HG02642 (cell line): Measurements from ENCODE around the gene AHRR.

ENCODE experiments used
- ATAC-seq: cut with Tn5 transposase; IDR thresholded peaks from one replicate; pipeline ENCODE4 v1.9.1; 2021; ENCODE audit warnings: mild to moderate bottlenecking; ENCODE audit not compliant: unreplicated experiment, poor library complexity

Gene AHRR

DNA sequence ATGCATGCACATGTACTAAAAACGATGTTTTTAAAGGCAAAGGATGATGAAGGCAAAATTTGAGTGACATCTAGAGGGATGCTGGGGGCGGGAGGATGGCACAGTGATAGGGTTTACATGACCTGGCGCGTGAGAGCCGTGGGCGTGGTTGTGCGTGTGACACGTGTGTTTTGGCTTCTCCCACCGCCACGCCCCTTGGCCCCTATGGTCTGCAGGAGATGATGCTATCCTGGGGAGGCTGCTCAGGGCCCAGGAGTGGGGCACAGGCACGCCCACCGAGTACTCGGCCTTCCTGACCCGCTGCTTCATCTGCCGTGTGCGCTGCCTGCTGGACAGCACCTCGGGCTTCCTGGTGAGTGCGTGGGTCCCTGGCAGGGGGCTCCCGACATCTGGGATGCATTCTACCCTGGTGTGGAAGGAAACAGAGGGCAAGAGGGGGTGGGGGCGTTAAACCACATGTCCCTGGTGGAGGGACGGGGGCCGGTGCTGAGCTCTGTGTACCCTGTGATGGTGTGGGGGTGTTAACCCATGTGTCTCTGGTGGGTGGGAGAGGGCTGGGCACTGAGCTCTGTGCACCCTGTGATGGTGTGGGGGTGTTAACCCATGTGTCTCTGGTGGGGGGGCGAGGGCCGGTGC, 102.2 kb downstream of the AHRR start:
- ATAC-seq = no peak

DNA sequence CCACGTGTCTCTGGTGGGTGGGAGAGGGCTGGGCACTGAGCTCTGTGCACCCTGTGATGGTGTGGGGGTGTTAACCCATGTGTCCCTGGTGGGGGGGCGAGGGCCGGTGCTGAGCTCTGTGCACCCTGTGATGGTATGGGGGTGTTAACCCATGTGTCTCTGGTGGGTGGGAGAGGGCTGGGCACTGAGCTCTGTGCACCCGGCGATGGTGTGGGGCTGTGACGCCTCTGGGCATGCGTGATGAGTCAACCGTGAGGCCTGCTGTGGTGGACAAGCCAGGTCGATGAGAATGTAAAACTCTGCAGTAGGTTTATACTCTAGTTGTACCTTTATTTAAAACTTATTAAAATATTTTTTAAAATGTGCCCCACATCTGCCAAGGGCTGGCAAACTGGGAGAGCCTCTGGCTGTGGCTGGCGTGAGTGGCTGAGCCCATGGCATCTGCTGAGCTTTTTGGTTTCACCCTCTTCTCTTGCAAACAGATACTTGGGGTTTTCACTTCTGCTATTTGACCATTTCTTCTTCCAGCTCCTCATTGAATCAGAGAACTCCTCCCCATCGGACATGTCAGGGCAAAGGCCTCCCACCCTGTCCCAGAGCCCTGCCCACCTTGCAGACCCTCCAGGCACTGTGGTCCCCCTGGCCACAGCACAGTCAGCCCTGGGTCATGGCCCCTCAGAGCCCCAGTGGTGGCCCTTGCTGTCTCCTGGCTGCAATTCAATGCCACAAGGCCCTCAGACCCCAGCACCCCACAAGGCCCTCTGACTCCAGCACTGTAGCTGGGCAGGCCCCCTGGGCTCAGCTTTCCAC, 103.0 kb downstream of the AHRR start:
- peak; percentile 88 for ATAC-seq

DNA sequence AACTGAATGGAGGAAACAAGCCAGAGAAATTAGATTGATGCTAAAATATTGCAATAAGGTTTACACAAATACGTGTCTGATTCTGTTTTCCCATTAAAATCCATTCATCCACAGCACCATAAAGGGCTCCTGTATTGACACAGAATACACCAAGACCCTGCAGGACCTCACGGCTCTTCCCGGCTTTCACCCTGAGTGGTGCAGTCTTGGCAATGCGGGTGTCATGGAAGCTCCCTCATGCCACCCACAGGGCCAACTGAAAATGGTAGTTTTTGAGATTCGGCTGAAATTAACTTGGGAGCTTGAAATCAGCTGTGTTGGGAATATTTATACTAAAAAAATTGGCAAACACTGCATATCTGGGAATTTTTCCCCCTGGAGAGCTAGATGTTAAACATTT, 104.2 kb downstream of the AHRR start:
- no peak for ATAC-seq

DNA sequence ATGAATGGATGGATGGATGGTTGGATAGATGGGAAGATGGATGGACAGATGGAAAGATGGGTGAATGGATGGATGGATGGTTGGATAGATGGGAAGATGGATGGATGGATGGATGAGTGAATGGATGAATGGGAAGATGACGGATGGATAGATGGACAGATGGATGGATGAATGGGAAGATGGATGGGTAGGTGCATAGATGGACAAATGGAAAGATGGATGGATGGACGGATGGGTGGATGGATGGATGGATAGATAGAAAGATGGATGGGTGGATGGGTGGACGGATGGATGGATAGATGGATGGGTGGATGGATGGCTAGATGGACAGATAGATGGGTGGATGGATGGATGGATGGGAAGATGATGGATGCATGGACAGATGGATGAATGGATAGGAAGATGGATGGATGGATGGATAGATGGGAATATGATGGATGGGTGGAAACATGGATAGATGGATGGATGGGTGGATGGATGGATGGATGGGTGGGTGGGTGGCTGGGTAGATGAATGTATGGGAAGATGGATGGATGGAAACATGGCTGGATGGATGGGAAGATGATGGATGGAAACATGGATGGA, 105.0 kb downstream of the AHRR start:
- no peak for ATAC-seq

DNA sequence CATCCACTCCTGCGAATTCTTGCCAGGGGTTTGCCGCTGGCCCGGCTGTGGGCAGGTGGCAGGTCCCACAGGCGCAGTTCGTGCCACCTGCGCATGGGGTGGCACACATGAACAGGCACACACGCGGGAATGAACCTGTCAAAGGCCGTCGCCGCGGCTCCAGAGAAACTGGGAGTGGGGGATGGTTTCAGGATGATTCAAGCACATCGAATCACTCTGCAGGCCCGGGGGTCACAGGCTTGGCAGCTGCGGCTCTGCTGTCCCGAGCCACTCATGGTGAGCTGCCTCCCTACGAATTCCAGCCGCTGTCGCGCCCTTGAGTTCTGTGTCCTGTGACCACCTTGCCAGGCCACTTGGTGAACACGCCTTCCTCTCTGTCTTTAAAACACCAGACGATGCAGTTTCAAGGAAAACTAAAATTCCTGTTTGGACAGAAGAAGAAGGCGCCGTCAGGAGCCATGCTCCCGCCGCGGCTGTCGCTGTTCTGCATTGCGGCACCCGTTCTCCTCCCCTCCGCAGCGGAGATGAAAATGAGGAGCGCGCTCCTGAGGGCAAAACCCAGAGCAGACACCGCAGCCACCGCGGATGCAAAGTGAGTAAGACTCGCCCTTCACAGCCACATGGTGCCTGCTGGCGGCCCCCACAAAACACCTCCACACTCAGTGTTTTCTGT, 106.0 kb downstream of the AHRR start:
- no peak for ATAC-seq

DNA sequence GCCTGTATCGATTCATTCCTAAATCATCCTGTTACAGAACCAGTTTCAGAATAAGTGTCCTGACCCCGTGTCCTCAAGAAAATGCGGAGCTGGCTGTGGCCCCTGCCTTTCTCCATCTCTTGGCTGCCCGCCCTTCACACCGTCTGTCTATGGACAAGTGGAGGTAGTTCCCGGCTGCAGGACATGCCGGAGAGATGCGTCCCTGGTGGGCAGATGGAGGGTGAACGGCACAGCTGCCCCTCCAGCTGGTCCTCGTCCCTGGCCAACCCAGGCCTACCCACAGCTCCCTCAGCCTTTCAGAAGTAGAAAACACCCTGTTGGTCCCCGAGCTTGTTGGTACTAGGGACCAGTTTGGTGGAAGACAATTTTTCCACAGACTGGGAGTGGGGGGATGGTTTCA, 106.7 kb downstream of the AHRR start:
- ATAC-seq = no peak

DNA sequence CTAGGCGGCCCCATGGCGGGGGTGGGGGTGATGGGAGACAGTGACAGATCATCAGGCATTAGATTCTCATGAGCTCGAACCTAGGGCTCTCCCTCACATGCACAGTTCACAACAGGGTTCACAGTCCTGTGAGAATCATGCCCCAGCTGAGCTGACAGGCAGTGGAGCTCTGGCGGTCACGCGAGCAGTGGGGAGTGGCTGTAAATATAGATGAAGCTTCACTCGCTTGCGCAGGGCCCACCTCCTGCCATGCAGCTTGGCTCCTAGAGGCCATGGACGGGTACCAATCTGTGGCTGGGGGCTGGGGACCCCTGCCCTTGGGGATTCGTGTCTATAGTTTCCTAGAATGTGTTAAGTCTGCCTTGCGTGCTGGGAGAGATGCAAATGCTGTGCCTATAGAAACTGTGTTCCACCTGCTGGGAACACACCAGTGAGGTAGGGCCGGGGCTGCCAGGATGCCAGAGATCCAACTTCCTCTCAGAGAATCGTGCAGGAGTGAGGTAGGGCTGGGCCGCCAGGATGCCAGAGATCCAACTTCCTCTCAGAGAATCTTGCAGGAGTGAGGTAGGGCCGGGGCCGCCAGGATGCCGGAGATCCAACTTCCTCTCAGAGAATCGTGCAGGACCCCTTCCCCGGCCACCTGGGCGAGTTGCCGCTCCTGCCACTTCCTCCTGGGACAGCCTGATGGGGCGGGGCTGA, 107.4 kb downstream of the AHRR start:
- ATAC-seq = no peak

DNA sequence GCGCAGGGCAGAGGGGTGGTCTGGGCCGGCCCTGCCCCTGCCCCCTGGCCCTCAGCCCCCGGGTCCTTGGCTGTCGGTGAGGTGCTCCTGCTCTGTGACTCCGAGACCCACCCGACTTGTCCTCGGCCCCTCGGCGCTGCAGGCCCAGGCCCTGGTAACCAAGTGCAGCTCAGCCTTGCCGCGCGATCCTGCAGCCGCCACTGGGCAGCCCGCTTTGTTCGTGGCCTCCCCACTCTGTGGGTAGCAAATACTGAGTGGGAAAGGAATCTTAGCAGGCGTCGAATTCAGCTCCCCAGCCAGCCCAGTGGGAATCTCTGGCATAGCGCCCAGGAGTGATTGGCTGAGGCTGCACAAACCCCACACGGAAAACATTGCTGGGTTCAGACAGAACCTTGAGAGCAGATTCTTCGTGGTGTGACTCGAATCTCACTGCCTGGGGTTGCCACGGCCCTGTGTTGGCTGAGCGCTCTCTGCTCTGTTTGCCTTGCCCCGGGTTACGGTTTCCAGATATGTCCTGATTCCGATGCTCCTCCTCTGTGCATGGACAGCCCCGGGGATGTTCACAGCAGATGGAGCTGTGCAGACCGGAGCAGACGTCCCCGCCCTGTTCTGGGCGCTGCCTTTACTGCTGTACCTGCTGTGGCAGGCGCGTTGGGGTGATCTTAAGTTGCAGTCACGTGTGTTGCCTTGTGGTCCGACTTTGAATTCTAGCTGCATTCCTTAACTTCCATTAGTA, 108.1 kb downstream of the AHRR start:
- no peak for ATAC-seq

DNA sequence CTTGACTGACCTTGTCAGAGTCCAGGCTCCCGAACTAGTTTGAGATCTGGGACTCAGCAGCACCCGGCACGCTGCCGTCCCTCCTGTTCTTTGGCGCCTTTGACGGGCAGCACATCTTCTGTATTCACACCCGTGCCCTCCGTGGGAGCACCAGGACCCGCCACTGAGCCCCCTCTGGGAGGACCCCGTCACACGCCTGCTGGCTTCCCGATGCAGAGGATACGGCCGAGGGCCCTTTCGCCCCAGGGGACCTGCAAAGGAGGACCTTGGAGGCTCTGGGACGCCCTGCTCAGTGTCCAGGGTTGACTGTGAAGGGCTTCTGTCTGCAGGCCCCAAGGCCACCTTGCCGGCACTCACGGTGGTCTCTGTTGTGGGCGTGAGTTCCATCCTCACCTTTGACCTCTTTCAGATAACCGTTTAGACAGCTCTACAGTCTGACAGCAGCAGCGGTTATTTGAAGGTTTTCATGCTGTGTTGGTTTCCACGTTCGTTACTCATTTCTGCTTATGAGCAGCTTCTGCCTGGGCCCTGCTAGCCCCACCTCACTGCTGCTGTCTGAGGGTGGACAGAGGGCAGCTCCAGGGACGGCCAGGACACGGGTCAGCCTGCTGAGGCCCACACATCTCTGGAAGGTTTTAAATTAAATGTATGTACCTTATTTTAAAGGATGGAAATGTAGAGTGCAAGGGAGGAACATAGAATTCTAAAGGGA, 108.9 kb downstream of the AHRR start:
- ATAC-seq = no peak

DNA sequence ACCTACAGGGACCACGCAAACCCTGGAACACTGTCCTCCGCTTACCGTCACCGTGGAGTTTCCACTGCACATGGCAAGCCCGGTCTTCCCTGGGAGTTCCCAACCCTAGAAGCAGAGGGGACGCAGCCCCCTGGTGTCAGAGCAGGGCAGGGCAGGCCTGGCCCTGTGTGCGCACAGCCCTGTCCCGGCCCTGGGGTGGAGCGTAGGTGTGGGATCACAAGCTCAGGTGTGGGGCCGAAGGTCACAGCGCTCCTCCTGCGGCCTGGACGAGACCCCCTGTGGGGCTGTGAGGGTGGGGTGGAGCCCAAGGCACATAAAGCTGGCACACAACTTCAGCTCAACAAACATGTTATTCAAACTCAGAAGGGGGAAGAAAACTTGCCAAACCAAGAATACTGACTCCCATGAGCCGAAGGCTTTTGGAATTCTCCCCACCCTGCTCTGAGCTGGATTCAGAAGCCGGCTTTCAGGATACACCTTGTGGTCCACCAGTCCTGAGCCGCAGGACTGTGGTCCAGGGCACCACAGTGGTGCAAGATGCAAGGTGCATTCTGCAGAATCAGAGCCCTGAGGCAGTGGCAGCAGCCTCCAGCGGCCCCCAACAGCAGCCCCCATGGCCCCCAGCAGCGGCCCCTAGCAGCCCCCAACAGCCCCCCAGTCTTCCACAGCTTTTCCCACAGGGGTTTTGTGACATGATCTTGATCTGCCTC, 109.6 kb downstream of the AHRR start:
- ATAC-seq = peak; percentile 67

DNA sequence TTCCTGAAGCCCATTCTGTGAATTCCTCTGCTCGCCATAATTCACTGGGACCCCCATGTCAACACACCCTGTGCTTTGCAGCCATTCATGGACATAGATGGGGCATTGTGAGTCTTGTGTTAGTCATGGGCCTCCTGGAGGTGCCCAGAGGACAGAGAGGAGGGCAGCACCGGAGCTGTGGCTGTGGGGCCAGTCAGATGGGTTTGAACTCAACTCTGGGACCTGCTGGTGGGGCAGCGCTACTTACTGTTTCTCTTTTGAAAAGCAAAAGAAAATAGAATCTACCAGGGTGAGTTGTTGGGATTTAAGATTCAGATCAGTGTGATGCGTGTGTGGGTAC, 110.2 kb downstream of the AHRR start:
- no peak for ATAC-seq

DNA sequence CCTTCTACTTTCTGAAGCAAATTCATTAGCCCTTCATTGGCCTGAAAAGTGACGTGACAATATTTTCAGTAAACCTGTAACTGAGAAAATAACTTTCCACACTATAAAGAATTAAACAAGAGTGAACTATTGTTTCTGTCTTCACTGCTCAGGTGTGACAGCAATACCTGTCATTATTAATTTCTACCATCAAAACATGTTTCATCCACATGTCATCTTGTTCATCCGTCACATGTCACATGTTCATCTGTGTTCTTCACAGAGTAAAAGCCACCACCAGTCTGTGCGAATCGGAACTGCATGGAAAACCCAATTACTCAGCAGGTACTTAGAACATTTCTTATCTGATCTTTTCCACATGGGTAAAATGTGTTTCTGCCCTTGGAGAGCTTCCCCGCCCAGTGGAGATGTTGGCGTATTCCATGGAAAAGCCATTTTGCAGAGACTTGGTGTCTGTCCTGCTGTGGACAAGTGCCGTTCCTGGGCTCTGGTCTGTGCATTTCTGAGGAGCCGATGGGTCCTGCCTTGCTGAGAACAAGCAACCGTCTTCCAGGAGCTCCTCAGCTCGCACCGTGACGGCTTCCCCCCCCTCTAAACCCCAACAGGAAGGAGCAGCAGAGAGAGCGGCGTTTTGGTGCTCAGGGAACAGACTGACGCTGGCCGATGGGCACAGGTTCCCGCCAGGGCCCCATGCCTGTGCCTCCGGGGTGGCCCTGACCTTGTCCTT, 110.8 kb downstream of the AHRR start:
- ATAC-seq = no peak

DNA sequence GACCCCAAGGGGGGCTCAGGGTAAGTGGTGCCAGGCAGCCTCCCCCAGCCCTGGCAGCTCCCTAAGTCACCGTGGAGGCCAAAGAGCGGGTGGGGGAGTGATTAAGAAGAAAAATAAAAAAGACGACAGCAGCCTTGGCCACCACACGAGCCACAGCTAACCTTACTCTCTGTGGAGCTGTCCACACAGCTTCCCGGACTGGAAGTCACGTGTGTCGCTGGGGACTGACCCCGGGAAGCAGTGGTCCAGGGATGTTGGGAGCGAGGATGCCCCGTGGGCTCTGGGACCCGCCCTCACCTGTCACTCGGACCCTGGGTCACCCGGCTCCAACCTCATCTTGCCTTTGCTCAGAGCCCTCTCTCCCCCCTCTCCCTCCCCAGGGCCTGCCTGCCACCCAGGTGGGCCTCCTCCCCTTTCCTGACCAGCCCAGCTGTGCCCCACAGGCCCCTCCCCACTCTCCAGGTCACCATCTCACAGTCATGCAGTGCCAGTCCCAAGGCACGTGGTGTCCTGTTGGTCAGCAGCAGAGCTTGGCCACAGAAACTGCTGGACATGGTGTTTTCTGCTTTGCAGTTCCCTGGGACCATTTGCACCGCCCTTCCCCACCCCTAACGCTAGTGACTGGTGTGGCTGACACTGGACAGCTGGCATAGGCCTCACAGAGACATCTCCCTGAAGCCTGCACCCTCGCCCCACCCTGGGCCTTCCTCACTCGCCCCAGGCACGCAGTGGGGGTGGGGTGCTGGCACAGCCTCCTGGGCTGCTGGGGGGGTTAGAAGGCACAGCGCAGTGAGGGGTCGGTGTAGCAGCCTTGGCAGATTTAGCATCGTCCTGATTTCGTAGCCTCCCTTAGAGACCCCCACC, 111.6 kb downstream of the AHRR start:
- no peak for ATAC-seq

DNA sequence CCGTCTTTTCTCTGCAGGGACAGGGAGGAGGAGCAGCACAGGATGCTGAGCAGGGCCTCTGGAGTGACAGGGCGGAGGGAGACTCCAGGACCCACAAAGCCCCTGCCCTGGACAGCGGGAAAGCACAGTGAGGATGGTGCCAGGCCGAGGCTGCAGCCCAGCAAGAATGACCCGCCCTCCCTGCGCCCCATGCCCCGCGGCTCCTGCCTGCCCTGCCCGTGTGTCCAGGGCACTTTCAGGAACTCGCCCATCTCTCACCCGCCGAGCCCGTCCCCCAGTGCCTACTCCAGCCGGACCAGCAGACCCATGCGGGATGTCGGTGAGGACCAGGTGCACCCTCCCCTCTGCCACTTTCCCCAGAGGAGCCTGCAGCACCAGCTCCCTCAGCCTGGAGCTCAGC, 112.3 kb downstream of the AHRR start:
- no peak for ATAC-seq

DNA sequence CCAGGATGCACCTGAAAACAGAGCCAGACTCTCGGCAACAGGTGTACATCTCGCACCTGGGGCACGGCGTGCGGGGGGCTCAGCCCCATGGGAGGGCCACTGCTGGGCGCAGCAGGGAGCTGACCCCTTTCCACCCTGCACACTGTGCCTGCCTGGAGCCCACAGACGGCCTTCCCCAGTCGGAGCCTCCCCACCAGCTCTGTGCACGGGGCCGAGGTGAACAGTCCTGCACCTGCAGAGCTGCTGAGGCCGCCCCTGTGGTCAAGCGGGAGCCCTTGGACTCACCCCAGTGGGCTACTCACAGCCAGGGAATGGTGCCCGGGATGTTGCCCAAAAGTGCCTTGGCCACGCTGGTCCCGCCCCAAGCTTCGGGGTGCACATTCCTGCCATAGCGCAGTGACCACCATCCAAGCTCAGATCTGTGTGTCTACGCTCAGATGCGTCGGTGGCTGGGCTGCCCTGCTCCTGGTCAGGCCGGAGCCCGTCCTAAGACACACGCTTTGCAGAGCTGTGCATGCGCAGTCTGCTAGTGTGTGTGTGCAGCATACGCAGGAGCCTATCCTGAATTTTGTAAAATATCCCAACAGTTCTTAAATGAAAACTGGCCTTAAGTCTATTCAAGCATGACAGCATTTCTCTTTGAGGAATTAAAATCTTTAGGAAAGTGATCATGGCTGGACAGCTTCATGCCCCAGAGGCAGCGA, 113.1 kb downstream of the AHRR start:
- ATAC-seq = no peak

DNA sequence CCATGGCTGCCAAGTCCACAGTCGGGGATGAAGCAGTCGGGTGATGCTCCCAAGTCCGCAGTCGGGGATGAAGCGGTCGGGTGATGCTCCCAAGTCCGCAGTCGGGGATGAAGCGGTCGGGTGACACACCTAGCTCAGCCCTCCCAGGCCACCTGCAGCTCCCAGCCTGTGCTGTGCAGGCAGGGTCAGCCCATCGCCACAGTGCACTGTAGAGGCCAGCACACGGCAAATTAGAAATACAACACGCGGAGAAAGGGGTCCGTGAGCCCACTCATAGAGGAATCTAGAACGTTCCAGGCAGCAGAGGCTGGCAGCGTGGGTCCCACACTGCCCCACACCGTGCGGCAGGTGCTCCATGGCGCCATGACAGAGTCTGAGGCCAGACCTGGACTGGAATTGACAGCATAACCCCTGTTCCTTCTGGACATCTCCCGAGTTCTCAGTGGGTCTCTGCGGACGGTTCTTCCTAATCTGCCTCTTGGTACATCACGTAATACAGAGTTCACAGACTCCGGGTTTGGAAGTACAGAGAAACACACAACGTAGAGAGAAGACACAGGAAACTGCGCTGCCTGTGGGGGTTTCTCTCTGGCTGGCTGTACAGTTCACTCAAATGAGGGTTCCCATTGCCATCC, 113.8 kb downstream of the AHRR start:
- ATAC-seq = no peak
